K562 (cell line): ENCODE results near the gene GPRIN2.

ENCODE experiments used
- CBX1 ChIP-seq: sonication (generic); IDR thresholded peaks from 2 replicates; pipeline ENCODE4 v1.6.1; 2016; ENCODE audit warnings: antibody characterized with exemption, low read depth, mild to moderate bottlenecking
- CTCF ChIP-seq, 3 experiments: IDR thresholded peaks in 2 of 3; conservative IDR thresholded peaks in 1 of 3; 2 replicates each; pipeline ENCODE4 v1.5.1; 2011 to 2012; ENCODE audit warnings: low read length in 3 of 3, mild to moderate bottlenecking in 3 of 3, control low read depth in 2 of 3, improper control_type of control experiment in 1 of 3, inconsistent platforms in 1 of 3, low read depth in 1 of 3, mixed read lengths in 1 of 3, moderate library complexity in 1 of 3; ENCODE audit not compliant: insufficient read depth in 2 of 3
- EZH2 ChIP-seq: IDR thresholded peaks from 2 replicates; pipeline ENCODE4 v1.6.1; 2012; ENCODE audit warnings: low read depth, mild to moderate bottlenecking, inconsistent platforms, low read length, borderline replicate concordance
- GABPB1 ChIP-seq: sonication (generic); formaldehyde crosslinking; IDR thresholded peaks from 2 replicates; pipeline ENCODE4 v1.8.0; 2022; ENCODE audit warnings: mild to moderate bottlenecking, missing genetic modification reagents
- MITF ChIP-seq: IDR thresholded peaks from 2 replicates; pipeline ENCODE4 v1.6.1; 2014; ENCODE audit warnings: antibody characterized with exemption
- NR2C2 ChIP-seq, 2 experiments: fragments of 200-800 bp in 1 of 2; sonication (Bioruptor generic) in 1 of 2; sonication (generic) in 1 of 2; formaldehyde crosslinking in 1 of 2; IDR thresholded peaks; 2 replicates each; pipeline versions ENCODE4 v1.6.1 to v1.8.0; 2016 to 2022; ENCODE audit warnings: mild to moderate bottlenecking in 1 of 2, missing compliant biosample characterization in 1 of 2, missing genetic modification characterization in 1 of 2, missing genetic modification reagents in 1 of 2
- POLR2A ChIP-seq: fragments of 450-650 bp; conservative IDR thresholded peaks from 2 replicates; pipeline ENCODE4 v1.6.1; 2016
- PRMT5 ChIP-seq: sonication (generic); formaldehyde crosslinking; IDR thresholded peaks from 2 replicates; pipeline ENCODE4 v1.5.0; 2020; ENCODE audit warnings: missing genetic modification reagents
- ZBTB2 ChIP-seq: fragments of 450-650 bp; IDR thresholded peaks from 2 replicates; pipeline ENCODE4 v1.6.1; 2016; ENCODE audit warnings: antibody characterized with exemption
- ZNF239 ChIP-seq: fragments of 250-450 bp; sonication (Bioruptor Pico); IDR thresholded peaks from 2 replicates; pipeline ENCODE4 v1.4.0; 2020; ENCODE audit warnings: mild to moderate bottlenecking
- ZNF407 ChIP-seq: fragments of 450-650 bp; IDR thresholded peaks from 2 replicates; pipeline ENCODE4 v1.6.1; 2016; ENCODE audit warnings: low read depth
- ZNF589 ChIP-seq: fragments of 200-800 bp; sonication (Bioruptor generic); IDR thresholded peaks from 2 replicates; pipeline ENCODE4 v1.6.1; 2016; ENCODE audit warnings: low read depth, missing genetic modification characterization, missing compliant biosample characterization

- peak; percentile 66 to 76 (median 73) for TF ChIP-seq CTCF (IDR thresholded peaks at IDR 0.05 in 2 of 3, conservative IDR thresholded peaks at IDR 0.05 in 1 of 3; ENCODE audit: insufficient read depth in 2 of 3, low read depth in 1 of 3, low read length in 3 of 3)
- no peak for TF ChIP-seq NR2C2 (CRISPR knock-in tag; IDR thresholded peaks at IDR 0.05)
- no peak for TF ChIP-seq NR2C2 (tag; IDR thresholded peaks at IDR 0.05)
- no peak for TF ChIP-seq CBX1
- TF ChIP-seq MITF = no peak
- TF ChIP-seq ZNF589 (CRISPR knock-in tag) = no peak
- TF ChIP-seq EZH2 = no peak
- TF ChIP-seq ZNF407 = no peak
- TF ChIP-seq ZNF239 (CRISPR knock-in tag) = no peak
- TF ChIP-seq PRMT5 (CRISPR knock-in tag) = no peak
- no peak for TF ChIP-seq ZBTB2
- no peak for TF ChIP-seq GABPB1 (CRISPR knock-in tag)
- no peak for TF ChIP-seq POLR2A
Measured at GRCh38 chr10:46544989-46545791, 11.3 kb downstream of the GPRIN2 start.
